ENCODE results near the gene TAF5L.

The TAF5L gene

GRCh38 chr1:229625915-229626831, at the start of gene TAF5L, which contains the start of gene URB2:
Gene TAF5L (minus strand): TSS chr1:229626122. CDS start chr1:229614482, 11,640 bp downstream.
Gene URB2 (plus strand): TSS chr1:229626247. CDS start chr1:229627634, 1,387 bp downstream.
- Histone ChIP-seq H3K4me1 (ENCODE audit: control insufficient read depth in 1 of 2, insufficient read depth in 2 of 2, low read length in 2 of 2) (peaks cover 23 to 29% of the 10 kb centered on the region in 2 donors), H3K27ac (ENCODE audit: low read depth, low read length) (peak within 1 kb of the TSS; percentile 70), H3K4me3 (ENCODE audit: low read depth in 1 of 2, low read length in 2 of 2) (peak within 1 kb of the TSS; percentile 95 to 98), H3K9me3 (ENCODE audit: control insufficient read depth in 1 of 2, low read length in 2 of 2) (no peaks in the 10 kb centered on the region), H3K27me3 (ENCODE audit: control insufficient read depth in 1 of 2, insufficient read depth in 2 of 2, low read length in 2 of 2) (no peaks in the 10 kb centered on the region), H3K36me3 (ENCODE audit: control insufficient read depth in 1 of 2, insufficient read depth in 2 of 2, low read length in 2 of 2) (peaks cover 0 to 3% of the 10 kb centered on the region in 2 donors), H3K9ac (ENCODE audit: low read depth in 1 of 2, low read length in 2 of 2) (peak within 1 kb of the TSS; percentile 72 to 76)

GRCh38 chr1:229675396-229675795, 49.5 kb upstream of the TAF5L start:
- H3K4me1 ChIP-seq (ENCODE audit: control insufficient read depth in 1 of 2, insufficient read depth in 2 of 2, low read length in 2 of 2), result no peaks in the 10 kb centered on the region
- no peaks in the 10 kb centered on the region for H3K36me3 ChIP-seq (ENCODE audit: control insufficient read depth in 1 of 2, insufficient read depth in 2 of 2, low read length in 2 of 2)
- H3K9me3 ChIP-seq (ENCODE audit: control insufficient read depth in 1 of 2, low read length in 2 of 2), result no peaks in the 10 kb centered on the region
- no peak overlapping the region for H3K4me3 ChIP-seq (ENCODE audit: low read depth in 1 of 2, low read length in 2 of 2)
- no peak overlapping the region for H3K27ac ChIP-seq (ENCODE audit: low read depth, low read length)
- no peak overlapping the region for H3K9ac ChIP-seq (ENCODE audit: low read depth in 1 of 2, low read length in 2 of 2)
- H3K27me3 ChIP-seq (ENCODE audit: control insufficient read depth in 1 of 2, insufficient read depth in 2 of 2, low read length in 2 of 2), result no peaks in the 10 kb centered on the region

GRCh38 chr1:229674042-229674441, 48.1 kb upstream of the TAF5L start:
- no peaks in the 10 kb centered on the region for H3K4me1 ChIP-seq (ENCODE audit: control insufficient read depth in 1 of 2, insufficient read depth in 2 of 2, low read length in 2 of 2)
- H3K36me3 ChIP-seq (ENCODE audit: control insufficient read depth in 1 of 2, insufficient read depth in 2 of 2, low read length in 2 of 2), result no peaks in the 10 kb centered on the region
- H3K27ac ChIP-seq (ENCODE audit: low read depth, low read length), result no peak overlapping the region
- no peak overlapping the region for H3K9ac ChIP-seq (ENCODE audit: low read depth in 1 of 2, low read length in 2 of 2)
- H3K4me3 ChIP-seq (ENCODE audit: low read depth in 1 of 2, low read length in 2 of 2), result no peak overlapping the region
- no peaks in the 10 kb centered on the region for H3K27me3 ChIP-seq (ENCODE audit: control insufficient read depth in 1 of 2, insufficient read depth in 2 of 2, low read length in 2 of 2)
- H3K9me3 ChIP-seq (ENCODE audit: control insufficient read depth in 1 of 2, low read length in 2 of 2), result no peaks in the 10 kb centered on the region

- H3K4me1 ChIP-seq (ENCODE audit: control insufficient read depth in 1 of 2, insufficient read depth in 2 of 2, low read length in 2 of 2), result no peaks in the 10 kb centered on the region
These were observed 46.3 kb upstream of the TAF5L start for GRCh38 chr1:229672246-229672645.

GRCh38 chr1:229671310-229671709, 45.4 kb upstream of the TAF5L start:
- Histone ChIP-seq H3K9ac (ENCODE audit: low read depth in 1 of 2, low read length in 2 of 2) (no peak overlapping the region), H3K9me3 (ENCODE audit: control insufficient read depth in 1 of 2, low read length in 2 of 2) (no peaks in the 10 kb centered on the region), H3K4me3 (ENCODE audit: low read depth in 1 of 2, low read length in 2 of 2) (no peak overlapping the region), H3K27me3 (ENCODE audit: control insufficient read depth in 1 of 2, insufficient read depth in 2 of 2, low read length in 2 of 2) (no peaks in the 10 kb centered on the region), H3K27ac (ENCODE audit: low read depth, low read length) (no peak overlapping the region), H3K4me1 (ENCODE audit: control insufficient read depth in 1 of 2, insufficient read depth in 2 of 2, low read length in 2 of 2) (no peaks in the 10 kb centered on the region), H3K36me3 (ENCODE audit: control insufficient read depth in 1 of 2, insufficient read depth in 2 of 2, low read length in 2 of 2) (no peaks in the 10 kb centered on the region)

More at GRCh38 chr1:229672246-229672645, 46.3 kb upstream of the TAF5L start:
- Histone ChIP-seq H3K27ac (ENCODE audit: low read depth, low read length) (no peak overlapping the region), H3K9ac (ENCODE audit: low read depth in 1 of 2, low read length in 2 of 2) (no peak overlapping the region), H3K4me3 (ENCODE audit: low read depth in 1 of 2, low read length in 2 of 2) (no peak overlapping the region), H3K36me3 (ENCODE audit: control insufficient read depth in 1 of 2, insufficient read depth in 2 of 2, low read length in 2 of 2) (no peaks in the 10 kb centered on the region), H3K9me3 (ENCODE audit: control insufficient read depth in 1 of 2, low read length in 2 of 2) (no peaks in the 10 kb centered on the region), H3K27me3 (ENCODE audit: control insufficient read depth in 1 of 2, insufficient read depth in 2 of 2, low read length in 2 of 2) (no peaks in the 10 kb centered on the region)

GRCh38 chr1:229669333-229669732, 43.4 kb upstream of the TAF5L start:
- Histone ChIP-seq H3K9ac (ENCODE audit: low read depth in 1 of 2, low read length in 2 of 2) (no peak overlapping the region), H3K36me3 (ENCODE audit: control insufficient read depth in 1 of 2, insufficient read depth in 2 of 2, low read length in 2 of 2) (no peaks in the 10 kb centered on the region), H3K9me3 (ENCODE audit: control insufficient read depth in 1 of 2, low read length in 2 of 2) (no peaks in the 10 kb centered on the region), H3K27ac (ENCODE audit: low read depth, low read length) (no peak overlapping the region), H3K4me1 (ENCODE audit: control insufficient read depth in 1 of 2, insufficient read depth in 2 of 2, low read length in 2 of 2) (no peaks in the 10 kb centered on the region), H3K4me3 (ENCODE audit: low read depth in 1 of 2, low read length in 2 of 2) (no peak overlapping the region), H3K27me3 (ENCODE audit: control insufficient read depth in 1 of 2, insufficient read depth in 2 of 2, low read length in 2 of 2) (no peaks in the 10 kb centered on the region)

- no peak overlapping the region for H3K9ac ChIP-seq (ENCODE audit: low read depth in 1 of 2, low read length in 2 of 2)
- no peaks in the 10 kb centered on the region for H3K36me3 ChIP-seq (ENCODE audit: control insufficient read depth in 1 of 2, insufficient read depth in 2 of 2, low read length in 2 of 2)
- H3K4me3 ChIP-seq (ENCODE audit: low read depth in 1 of 2, low read length in 2 of 2), result no peak overlapping the region
- H3K9me3 ChIP-seq (ENCODE audit: control insufficient read depth in 1 of 2, low read length in 2 of 2), result no peaks in the 10 kb centered on the region
- no peaks in the 10 kb centered on the region for H3K27me3 ChIP-seq (ENCODE audit: control insufficient read depth in 1 of 2, insufficient read depth in 2 of 2, low read length in 2 of 2)
- H3K4me1 ChIP-seq (ENCODE audit: control insufficient read depth in 1 of 2, insufficient read depth in 2 of 2, low read length in 2 of 2), result peaks cover 0 to 8% of the 10 kb centered on the region in 2 donors
- no peak overlapping the region for H3K27ac ChIP-seq (ENCODE audit: low read depth, low read length)
These were observed 40.7 kb upstream of the TAF5L start for GRCh38 chr1:229666585-229666984.

- Histone ChIP-seq H3K9ac (ENCODE audit: low read depth in 1 of 2, low read length in 2 of 2) (no peak overlapping the region), H3K27me3 (ENCODE audit: control insufficient read depth in 1 of 2, insufficient read depth in 2 of 2, low read length in 2 of 2) (no peaks in the 10 kb centered on the region), H3K27ac (ENCODE audit: low read depth, low read length) (no peak overlapping the region), H3K4me1 (ENCODE audit: control insufficient read depth in 1 of 2, insufficient read depth in 2 of 2, low read length in 2 of 2) (peaks cover 0 to 8% of the 10 kb centered on the region in 2 donors), H3K36me3 (ENCODE audit: control insufficient read depth in 1 of 2, insufficient read depth in 2 of 2, low read length in 2 of 2) (no peaks in the 10 kb centered on the region), H3K4me3 (ENCODE audit: low read depth in 1 of 2, low read length in 2 of 2) (no peak overlapping the region), H3K9me3 (ENCODE audit: control insufficient read depth in 1 of 2, low read length in 2 of 2) (no peaks in the 10 kb centered on the region)
These were observed 40.1 kb upstream of the TAF5L start for GRCh38 chr1:229665912-229666558.

GRCh38 chr1:229664133-229664689, 38.3 kb upstream of the TAF5L start:
- H3K9me3 ChIP-seq (ENCODE audit: control insufficient read depth in 1 of 2, low read length in 2 of 2), result no peaks in the 10 kb centered on the region
- no peaks in the 10 kb centered on the region for H3K27me3 ChIP-seq (ENCODE audit: control insufficient read depth in 1 of 2, insufficient read depth in 2 of 2, low read length in 2 of 2)
- no peak overlapping the region for H3K4me3 ChIP-seq (ENCODE audit: low read depth in 1 of 2, low read length in 2 of 2)
- peaks cover 0 to 8% of the 10 kb centered on the region in 2 donors for H3K4me1 ChIP-seq (ENCODE audit: control insufficient read depth in 1 of 2, insufficient read depth in 2 of 2, low read length in 2 of 2)
- peaks cover under 1 to 9% of the 10 kb centered on the region in 2 donors for H3K36me3 ChIP-seq (ENCODE audit: control insufficient read depth in 1 of 2, insufficient read depth in 2 of 2, low read length in 2 of 2)
- H3K27ac ChIP-seq (ENCODE audit: low read depth, low read length), result no peak overlapping the region
- H3K9ac ChIP-seq (ENCODE audit: low read depth in 1 of 2, low read length in 2 of 2), result no peak overlapping the region

- no peak overlapping the region for H3K9ac ChIP-seq (ENCODE audit: low read depth in 1 of 2, low read length in 2 of 2)
- H3K27ac ChIP-seq (ENCODE audit: low read depth, low read length), result no peak overlapping the region
- H3K36me3 ChIP-seq (ENCODE audit: control insufficient read depth in 1 of 2, insufficient read depth in 2 of 2, low read length in 2 of 2), result peaks cover 3 to 24% of the 10 kb centered on the region in 2 donors
- peaks cover 0 to 8% of the 10 kb centered on the region in 2 donors for H3K4me1 ChIP-seq (ENCODE audit: control insufficient read depth in 1 of 2, insufficient read depth in 2 of 2, low read length in 2 of 2)
- H3K27me3 ChIP-seq (ENCODE audit: control insufficient read depth in 1 of 2, insufficient read depth in 2 of 2, low read length in 2 of 2), result no peaks in the 10 kb centered on the region
- H3K4me3 ChIP-seq (ENCODE audit: low read depth in 1 of 2, low read length in 2 of 2), result no peak overlapping the region
- H3K9me3 ChIP-seq (ENCODE audit: control insufficient read depth in 1 of 2, low read length in 2 of 2), result no peaks in the 10 kb centered on the region
These were observed 36.0 kb upstream of the TAF5L start for GRCh38 chr1:229661897-229662296.
